ENCODE measurements around the gene TRPM5.

GRCh38 chr11:2432171-2432621 lies 12.1 kb downstream of the TRPM5 start:
- TF ChIP-seq CTCF (IDR thresholded peaks at IDR 0.05; ENCODE audit: insufficient read depth, low read depth, low read length) (no peak), EZH2 (IDR thresholded peaks at IDR 0.05; ENCODE audit: insufficient read depth, low read length) (no peak)

Measured in astrocyte (in vitro differentiated cells and primary cell).